Activated CD8-positive, alpha-beta memory T cell treated with anti-CD3 and anti-CD28 coated beads, Interleukin-2, amount 10 ng/mL, durations not matched to agents 7 days and 5 days (primary cell): ENCODE data around the gene CNP. TPM values are rescaled to one million over a fixed set of nuclear protein-coding genes. Genes with fewer than 3 reads are reported as not detected.
"Not testable (repeated sequence)": the region's sequence is repeated elsewhere in the genome, so short reads cannot be mapped to it uniquely, and the experiment has no call there.

Experiments used
- ATAC-seq: fragments of 150-1000 bp; cut with Tn5 transposase; one replicate; pipeline ENCODE4 v1.10.0; 2021; ENCODE audit warnings: moderate library complexity
- CTCF ChIA-PET: fragments of 350-600 bp; sonication (Branson Sonifier 250); formaldehyde crosslinking; loops from one replicate; lab custom pipeline; 2021; ENCODE audit warnings: antibody characterized with exemption; lab: Charles Lee
- DNase-seq: peaks from one replicate; pipeline ENCODE4 v3.0.0-alpha.2; 2020
- H3K27ac Mint-ChIP-seq: one replicate; pipeline ENCODE4 v1.8.0; 2021; ENCODE audit warnings: mild to moderate bottlenecking, mixed read lengths
- H3K27me3 Mint-ChIP-seq: one replicate; pipeline ENCODE4 v1.8.0; 2021; ENCODE audit warnings: mixed read lengths
- H3K36me3 Mint-ChIP-seq: one replicate; pipeline ENCODE4 v1.8.0; 2021; ENCODE audit warnings: mild to moderate bottlenecking, mixed read lengths
- H3K4me1 Mint-ChIP-seq: one replicate; pipeline ENCODE4 v1.8.0; 2021; ENCODE audit warnings: mixed read lengths
- H3K4me3 Mint-ChIP-seq: one replicate; pipeline ENCODE4 v1.8.0; 2021; ENCODE audit warnings: mild to moderate bottlenecking, moderate library complexity, mixed read lengths
- H3K9me3 Mint-ChIP-seq: one replicate; pipeline ENCODE4 v1.8.0; 2022; ENCODE audit warnings: low read depth, mixed read lengths
- total RNA-seq, 2 experiments: library from RNA; stranded (reverse); gene quantifications; one replicate each; pipeline ENCODE4 v1.2.3, GENCODE V29; 2021

CNP gene
- total RNA-seq, 2 experiments from 2014 or later: 98.1 to 112 TPM

DNA sequence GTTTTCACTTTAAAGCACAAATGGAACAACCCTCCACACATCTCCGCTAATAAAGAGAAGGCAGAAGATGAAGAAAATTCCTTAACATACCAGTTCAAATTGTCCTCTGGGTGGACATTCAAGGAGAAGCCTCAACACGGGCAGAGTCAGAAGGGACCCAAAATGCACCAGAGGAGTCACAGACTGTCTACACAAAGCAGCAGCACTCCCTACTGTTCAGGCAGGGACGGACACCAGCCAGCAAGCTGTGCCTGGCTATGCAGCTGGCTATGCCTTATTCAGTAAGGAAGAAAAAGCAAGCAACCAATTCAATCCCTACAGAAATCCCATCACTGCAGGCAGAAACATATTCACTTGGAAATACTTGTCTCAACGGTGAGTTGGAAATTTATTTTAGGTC lies 42.6 kb downstream of the CNP start:
- H3K27me3 Mint-ChIP-seq: no peaks in the 10 kb centered on the region
- CTCF ChIA-PET: interaction anchor here (0.7 to 1.0 kb wide), 4 partner anchors 11 to 76 kb away, joined by 3 to 4 read pairs (median 3); partner anchors contain the start of gene NKIRAS2
- no peak overlapping the region for H3K4me3 Mint-ChIP-seq
- H3K27ac Mint-ChIP-seq: no peak overlapping the region
- H3K4me1 Mint-ChIP-seq: peaks cover 50% of the 10 kb centered on the region
- DNase-seq: no peak
- no peak for ATAC-seq
- no peaks in the 10 kb centered on the region for H3K9me3 Mint-ChIP-seq
- H3K36me3 Mint-ChIP-seq: peaks cover 26% of the 10 kb centered on the region

DNA sequence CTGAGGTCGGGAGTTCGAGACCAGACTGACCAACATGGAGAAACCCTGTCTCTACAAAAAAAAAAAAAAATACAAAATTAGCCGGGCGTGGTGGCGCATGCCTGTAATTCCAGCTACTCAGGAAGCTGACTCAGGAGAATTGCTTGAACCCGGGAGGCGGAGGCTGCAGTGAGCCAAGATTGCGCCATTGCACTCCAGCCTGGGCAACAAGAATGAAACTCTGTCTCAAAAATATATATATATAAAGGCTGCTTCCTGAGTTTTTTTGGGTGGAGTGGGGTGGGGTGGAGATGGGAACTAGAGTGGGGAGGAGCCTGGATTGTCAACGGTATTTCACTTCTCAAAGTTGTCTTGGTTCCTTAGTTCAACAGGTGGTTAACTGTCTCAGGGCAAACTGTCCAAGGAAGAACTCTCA lies 43.7 kb downstream of the CNP start:
- CTCF ChIA-PET, DNase-seq, H3K27ac Mint-ChIP-seq, ATAC-seq, H3K9me3 Mint-ChIP-seq, H3K27me3 Mint-ChIP-seq, H3K4me3 Mint-ChIP-seq: not testable (repeated sequence)
- peaks cover 47% of the 10 kb centered on the region for H3K4me1 Mint-ChIP-seq
- H3K36me3 Mint-ChIP-seq: peaks cover 26% of the 10 kb centered on the region

GRCh38 chr17:42010898-42011516 lies 44.4 kb downstream of the CNP start:
- Mint-ChIP-seq H3K27me3 (no peaks in the 10 kb centered on the region), H3K9me3 (no peaks in the 10 kb centered on the region), H3K4me1 (peaks cover 53% of the 10 kb centered on the region), H3K27ac (no peak overlapping the region), H3K36me3 (peaks cover 26% of the 10 kb centered on the region), H3K4me3 (no peak overlapping the region)
- CTCF ChIA-PET: no interaction called here
- ATAC-seq (no peak), DNase-seq (no peak)

DNA sequence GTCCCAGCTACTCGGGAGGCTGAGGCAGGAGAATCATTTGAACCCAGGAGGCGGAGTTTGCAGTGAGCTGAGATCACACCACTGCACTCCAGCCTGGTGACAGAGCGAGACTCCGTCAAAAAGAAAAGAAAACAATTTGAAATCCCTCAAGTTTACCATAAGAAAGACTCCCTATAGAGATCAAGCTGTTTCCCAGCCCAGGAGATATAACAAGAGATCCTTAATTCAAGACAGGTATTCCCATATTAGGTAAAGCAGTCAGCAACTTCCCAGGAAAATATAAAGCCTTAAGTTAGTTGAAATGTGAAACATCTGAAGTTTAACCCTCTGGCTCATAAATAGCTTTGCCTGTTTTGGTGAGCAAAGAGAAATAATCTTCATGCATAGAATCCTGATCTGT lies 45.8 kb downstream of the CNP start:
- not testable (repeated sequence) for H3K9me3 Mint-ChIP-seq, H3K27ac Mint-ChIP-seq, ATAC-seq, DNase-seq, H3K4me3 Mint-ChIP-seq, H3K27me3 Mint-ChIP-seq
- CTCF ChIA-PET: interaction anchor here (1.0 to 2.2 kb wide), 2 partner anchors 12 to 13 kb away, joined by 4 to 7 read pairs; no protein-coding TSS in a partner anchor
- H3K4me1 Mint-ChIP-seq: peaks cover 54% of the 10 kb centered on the region
- peaks cover 24% of the 10 kb centered on the region for H3K36me3 Mint-ChIP-seq

- DNase-seq, H3K9me3 Mint-ChIP-seq, ATAC-seq, H3K27me3 Mint-ChIP-seq, H3K4me3 Mint-ChIP-seq: not testable (repeated sequence)
- CTCF ChIA-PET: interaction anchor here (2.2 kb wide), 1 partner anchor 12 kb away, joined by 7 read pairs; no protein-coding TSS in a partner anchor
- Mint-ChIP-seq H3K27ac (peak overlapping the region; percentile 10), H3K4me1 (peaks cover 65% of the 10 kb centered on the region), H3K36me3 (peaks cover 24% of the 10 kb centered on the region)
Measured at GRCh38 chr17:42013740-42014139, 47.1 kb downstream of the CNP start.

DNA sequence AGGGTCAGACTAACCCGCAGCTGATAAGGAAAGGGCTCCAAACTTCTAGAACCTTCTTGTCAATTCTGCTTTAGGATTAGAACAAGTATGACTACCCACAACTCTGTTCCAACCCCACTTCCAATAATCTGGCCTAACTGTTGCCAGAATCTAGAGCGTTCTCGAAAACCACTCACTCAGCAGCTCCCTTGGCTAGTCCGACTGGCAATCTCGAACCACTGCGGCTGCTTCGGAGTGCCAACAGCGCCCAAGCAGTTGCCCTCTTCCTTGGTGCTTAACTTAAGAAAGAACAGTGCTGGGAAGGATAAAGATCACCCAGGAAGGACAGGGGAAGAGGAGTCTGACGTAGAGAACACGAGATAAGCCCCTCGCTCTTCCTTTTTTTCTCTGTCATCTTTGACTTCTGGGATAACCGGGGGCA lies 49.8 kb downstream of the CNP start:
- Mint-ChIP-seq H3K4me3 (peak overlapping the region; percentile 93), H3K27me3 (no peaks in the 10 kb centered on the region), H3K9me3 (no peaks in the 10 kb centered on the region), H3K36me3 (peaks cover 11% of the 10 kb centered on the region), H3K27ac (peak overlapping the region; percentile 96), H3K4me1 (peaks cover 64% of the 10 kb centered on the region)
- ATAC-seq (no peak), DNase-seq (peak; percentile 53)
- CTCF ChIA-PET: interaction anchor here (0.9 to 7.7 kb wide), 15 partner anchors 9 to 165 kb away, joined by 3 to 87 read pairs (median 4); partner anchors contain the start of genes ACLY, CNP, DHX58 and ODAD4

DNA sequence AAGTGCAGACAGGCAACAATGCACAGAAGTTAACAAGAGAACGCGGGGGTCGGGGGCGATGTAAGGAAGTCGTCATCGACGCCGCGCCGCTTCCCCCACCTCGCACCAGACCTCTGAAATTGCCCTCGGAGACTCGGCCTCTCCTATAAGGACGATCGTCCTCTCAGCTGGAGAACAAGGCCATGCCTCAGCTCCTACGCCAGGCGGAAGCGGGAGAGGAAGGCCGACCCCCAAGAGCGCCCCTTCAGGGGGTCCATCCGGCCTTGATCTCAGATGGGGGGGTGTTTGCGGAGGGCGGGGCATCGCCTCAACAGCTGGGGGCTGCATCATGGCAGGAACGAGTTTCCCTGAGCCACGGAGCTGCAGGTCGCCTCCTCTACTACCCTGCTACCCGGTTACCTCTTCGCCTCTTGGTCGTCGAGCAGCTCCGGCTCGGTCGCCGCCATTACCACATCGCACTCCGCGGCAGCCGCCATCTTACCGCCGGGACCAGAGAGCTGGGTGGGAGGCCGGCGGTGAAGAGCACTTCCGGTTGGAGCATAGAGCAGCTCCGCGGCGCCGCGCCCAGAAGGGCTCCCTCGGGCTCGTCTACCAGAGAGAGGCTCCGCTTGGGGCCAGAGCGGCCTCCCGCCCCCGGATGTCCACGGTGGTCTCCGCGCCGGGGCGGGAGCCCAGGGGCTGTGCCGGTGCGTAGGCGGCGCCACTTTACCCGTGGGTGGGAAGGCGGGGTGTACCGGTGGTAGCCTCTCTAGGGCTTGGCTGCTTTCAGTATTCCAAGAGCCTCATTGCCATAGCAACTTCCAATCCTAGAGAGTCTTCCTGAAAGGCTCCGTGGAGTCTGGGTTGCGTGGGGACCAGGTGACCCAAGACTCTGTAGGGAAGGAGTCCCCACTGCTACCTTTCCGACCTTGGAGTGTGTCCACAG lies 50.6 kb downstream of the CNP start, which contains the start of gene DNAJC7:
Gene DNAJC7 (minus strand): TSS at position 499 of the 925 bp plus-strand sequence. CDS start 23 bp downstream, at position 476.
- DNase-seq: peak; percentile 94
- H3K27ac Mint-ChIP-seq: peak within 1 kb of the TSS; percentile 96
- peaks cover 62% of the 10 kb centered on the region for H3K4me1 Mint-ChIP-seq
- H3K9me3 Mint-ChIP-seq: no peaks in the 10 kb centered on the region
- no peaks in the 10 kb centered on the region for H3K27me3 Mint-ChIP-seq
- H3K4me3 Mint-ChIP-seq: peak within 1 kb of the TSS; percentile 93
- ATAC-seq: peak; percentile 83
- CTCF ChIA-PET: interaction anchor here (0.8 to 7.7 kb wide), 23 partner anchors 8 to 386 kb away, joined by 3 to 87 read pairs (median 5); partner anchors contain the start of genes ACLY, CNP, DHX58 and HCRT
- peaks cover 12% of the 10 kb centered on the region for H3K36me3 Mint-ChIP-seq

DNA sequence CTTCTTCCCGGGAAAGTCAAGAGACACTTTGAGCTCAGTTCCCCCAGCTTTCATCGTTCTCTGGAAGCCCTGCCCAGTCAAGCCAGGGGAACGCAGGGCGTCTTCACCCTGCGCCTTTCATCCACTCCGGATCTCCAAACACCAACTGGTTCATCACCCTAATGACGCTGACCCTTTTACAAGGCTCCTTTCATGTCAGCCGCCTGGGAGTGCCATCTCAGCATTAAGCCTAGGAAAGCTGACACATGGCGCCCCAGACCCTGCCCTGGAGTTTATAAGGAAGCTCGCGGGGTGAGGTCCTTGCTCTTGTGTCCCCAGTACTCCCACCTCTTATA lies 51.2 kb downstream of the CNP start:
- Mint-ChIP-seq H3K4me1 (peaks cover 61% of the 10 kb centered on the region), H3K27me3 (no peaks in the 10 kb centered on the region), H3K27ac (peak overlapping the region; percentile 96), H3K9me3 (no peaks in the 10 kb centered on the region), H3K36me3 (peaks cover 15% of the 10 kb centered on the region), H3K4me3 (peak overlapping the region; percentile 93)
- CTCF ChIA-PET: interaction anchor here (0.8 to 7.7 kb wide), 26 partner anchors 7 to 385 kb away, joined by 3 to 87 read pairs (median 4); partner anchors contain the start of genes ACLY, CNP, DHX58 and HCRT
- DNase-seq: no peak
- peak; percentile 7 for ATAC-seq

- peaks cover 58% of the 10 kb centered on the region for H3K4me1 Mint-ChIP-seq
- H3K4me3 Mint-ChIP-seq: peak overlapping the region; percentile 93
- peak overlapping the region; percentile 96 for H3K27ac Mint-ChIP-seq
- ATAC-seq: no peak
- no peaks in the 10 kb centered on the region for H3K9me3 Mint-ChIP-seq
- CTCF ChIA-PET: interaction anchor here (0.8 to 7.7 kb wide), 19 partner anchors 8 to 385 kb away, joined by 3 to 87 read pairs (median 4); partner anchors contain the start of genes ACLY, CNP, DHX58 and HCRT
- peaks cover 12% of the 10 kb centered on the region for H3K36me3 Mint-ChIP-seq
- DNase-seq: no peak
- H3K27me3 Mint-ChIP-seq: no peaks in the 10 kb centered on the region
Measured at GRCh38 chr17:42018339-42018738, 51.7 kb downstream of the CNP start.

GRCh38 chr17:42018988-42019387 lies 52.4 kb downstream of the CNP start:
- CTCF ChIA-PET: interaction anchor here (1.0 to 7.7 kb wide), 19 partner anchors 31 to 230 kb away, joined by 3 to 87 read pairs (median 5); partner anchors contain the start of genes ACLY, CNP, DHX58 and HCRT
- peaks cover 54% of the 10 kb centered on the region for H3K4me1 Mint-ChIP-seq
- H3K9me3 Mint-ChIP-seq: no peaks in the 10 kb centered on the region
- peak overlapping the region; percentile 93 for H3K4me3 Mint-ChIP-seq
- H3K27ac Mint-ChIP-seq: peak overlapping the region; percentile 53
- H3K36me3 Mint-ChIP-seq: peaks cover 15% of the 10 kb centered on the region
- no peaks in the 10 kb centered on the region for H3K27me3 Mint-ChIP-seq
- no peak for DNase-seq
- no peak for ATAC-seq

DNA sequence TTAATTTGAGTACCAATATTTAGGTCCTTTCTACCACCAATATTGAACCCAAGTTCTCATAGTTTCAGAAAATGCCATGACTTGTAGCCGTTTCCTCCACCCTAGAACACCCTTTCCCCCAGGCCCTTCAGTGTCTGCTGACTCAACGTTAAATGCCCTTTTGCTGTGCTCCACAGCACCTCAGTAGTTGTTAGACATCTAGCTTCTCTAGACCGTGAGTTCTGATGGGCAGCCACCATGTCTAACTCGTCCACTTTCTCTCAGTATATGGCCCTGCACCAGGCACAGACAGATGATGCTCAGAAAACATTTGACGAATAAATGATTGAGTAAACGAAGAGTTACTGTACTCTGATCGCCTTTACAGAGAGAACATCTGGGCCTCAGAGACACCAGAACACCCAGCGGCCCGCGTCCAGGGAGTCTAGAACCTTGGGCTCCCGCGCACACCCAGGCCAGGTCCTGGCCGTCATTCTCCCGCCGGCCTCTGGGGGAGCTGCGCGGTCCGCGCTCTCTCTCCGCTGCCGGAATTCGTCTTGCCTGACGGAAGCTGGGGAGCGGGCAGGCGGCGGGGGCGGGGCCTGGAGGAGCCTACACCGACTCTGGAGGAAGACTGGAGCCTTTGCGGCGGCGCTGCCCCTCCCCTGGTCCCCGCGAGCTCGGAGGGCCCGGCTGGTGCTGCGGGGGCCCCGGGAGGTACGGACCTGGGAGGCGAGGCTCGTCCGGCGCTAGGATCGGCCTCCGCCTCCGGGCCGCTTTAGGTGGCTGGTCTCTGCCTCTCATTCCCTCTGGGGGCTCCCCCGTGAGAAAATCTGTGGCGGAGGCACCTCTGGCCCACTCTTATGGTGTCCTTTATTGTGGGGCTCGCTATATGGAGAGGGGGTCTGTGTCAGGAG lies 53.2 kb downstream of the CNP start, which contains the start of gene NKIRAS2:
Gene NKIRAS2 (plus strand): TSS at position 582 of the 896 bp plus-strand sequence. CDS start 1,488 bp downstream, outside the sequence.
- Mint-ChIP-seq H3K9me3 (no peaks in the 10 kb centered on the region), H3K4me1 (peaks cover 57% of the 10 kb centered on the region), H3K36me3 (peaks cover 18% of the 10 kb centered on the region), H3K4me3 (peak within 1 kb of the TSS; percentile 93), H3K27ac (peak within 1 kb of the TSS; percentile 77), H3K27me3 (no peaks in the 10 kb centered on the region)
- DNase-seq: peak; percentile 95
- CTCF ChIA-PET: interaction anchor here (0.7 to 7.7 kb wide), 30 partner anchors 9 to 270 kb away, joined by 3 to 87 read pairs (median 4); partner anchors contain the start of genes ACLY, CNP, DHX58 and GHDC
- ATAC-seq: peak; percentile 78

DNA sequence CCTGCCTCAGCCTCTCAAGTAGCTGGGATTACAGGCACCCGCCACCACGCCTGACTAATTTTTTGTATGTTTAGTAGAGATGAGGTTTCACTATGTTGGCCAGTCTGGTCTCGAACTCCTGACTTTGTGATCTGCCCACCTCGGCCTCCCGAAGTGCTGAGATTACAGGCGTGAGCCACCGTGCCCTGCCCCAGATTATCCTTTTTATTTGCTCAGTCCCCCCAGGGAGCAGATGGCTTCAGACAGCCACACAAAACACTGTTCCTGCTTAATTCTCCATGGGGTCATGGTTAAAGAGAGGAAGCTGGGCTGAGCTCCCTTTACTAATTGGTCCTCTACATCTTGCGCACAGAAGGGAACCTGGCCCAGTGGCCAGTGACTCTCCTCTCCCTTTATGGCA lies 54.2 kb downstream of the CNP start:
- not testable (repeated sequence) for ATAC-seq, H3K9me3 Mint-ChIP-seq, H3K27me3 Mint-ChIP-seq, DNase-seq
- peaks cover 20% of the 10 kb centered on the region for H3K36me3 Mint-ChIP-seq
- H3K27ac Mint-ChIP-seq: peak overlapping the region; percentile 34
- peaks cover 48% of the 10 kb centered on the region for H3K4me1 Mint-ChIP-seq
- peak overlapping the region; percentile 83 for H3K4me3 Mint-ChIP-seq
- CTCF ChIA-PET: interaction anchor here (1.0 to 7.7 kb wide), 16 partner anchors 10 to 382 kb away, joined by 3 to 87 read pairs (median 8); partner anchors contain the start of genes CNP, DHX58, GHDC and KCNH4
